IPS-15b (cell line): ENCODE measurements around the gene TH.

Source experiments
- H3K27me3 ChIP-seq: one replicate; pipeline ENCODE4 v1.6.1; 2013; ENCODE audit warnings: low read length; ENCODE audit not compliant: control insufficient read depth, insufficient read depth
- H3K36me3 ChIP-seq: one replicate; pipeline ENCODE4 v1.6.1; 2013; ENCODE audit warnings: low read length; ENCODE audit not compliant: control insufficient read depth, insufficient read depth
- H3K4me1 ChIP-seq: one replicate; pipeline ENCODE4 v1.6.1; 2013; ENCODE audit warnings: mild to moderate bottlenecking, low read length; ENCODE audit not compliant: control insufficient read depth, insufficient read depth
- H3K4me3 ChIP-seq: one replicate; pipeline ENCODE4 v1.5.1; 2013; ENCODE audit warnings: low read depth, low read length
- H3K9ac ChIP-seq: one replicate; pipeline ENCODE4 v1.6.1; 2013; ENCODE audit warnings: low read depth, mild to moderate bottlenecking, low read length
- H3K9me3 ChIP-seq: one replicate; pipeline ENCODE4 v1.6.1; 2013; ENCODE audit warnings: mild to moderate bottlenecking, low read length; ENCODE audit not compliant: control insufficient read depth, insufficient read depth

TH gene

DNA sequence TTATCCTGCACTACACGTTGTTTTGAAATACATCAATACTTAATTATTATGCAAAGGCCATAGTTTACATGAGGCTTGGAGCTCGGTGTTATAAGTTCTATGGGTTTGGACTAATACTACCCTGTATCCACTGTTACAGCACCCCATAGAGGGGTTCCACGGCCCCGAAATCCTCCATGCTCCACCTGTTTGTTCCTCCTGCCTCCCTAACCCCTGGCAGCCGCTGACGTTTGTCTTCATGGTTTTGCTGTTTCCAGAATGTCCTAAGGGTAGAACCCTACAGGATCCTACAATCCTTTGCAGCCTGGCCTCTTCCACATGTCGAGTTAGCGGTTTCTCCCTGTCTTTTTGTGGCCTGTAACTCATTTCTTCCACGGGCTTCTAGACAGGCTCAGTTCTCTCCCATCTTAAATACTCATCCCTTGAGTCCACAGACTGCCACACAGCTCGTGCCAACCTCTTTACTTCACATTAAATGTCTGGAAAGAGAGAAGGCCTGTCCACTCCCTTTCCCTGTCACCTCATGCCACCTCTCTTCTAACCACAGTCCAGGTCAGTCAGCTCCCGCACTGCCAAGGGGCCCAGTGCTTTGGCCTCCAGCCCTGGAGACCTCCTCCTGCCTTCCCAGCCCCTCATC lies 42.4 kb upstream of the TH start:
- Histone ChIP-seq H3K9me3 (no peaks in the 10 kb centered on the region), H3K4me3 (no peak overlapping the region), H3K27me3 (no peaks in the 10 kb centered on the region), H3K36me3 (no peaks in the 10 kb centered on the region), H3K4me1 (peaks cover 2% of the 10 kb centered on the region), H3K9ac (no peak overlapping the region)

DNA sequence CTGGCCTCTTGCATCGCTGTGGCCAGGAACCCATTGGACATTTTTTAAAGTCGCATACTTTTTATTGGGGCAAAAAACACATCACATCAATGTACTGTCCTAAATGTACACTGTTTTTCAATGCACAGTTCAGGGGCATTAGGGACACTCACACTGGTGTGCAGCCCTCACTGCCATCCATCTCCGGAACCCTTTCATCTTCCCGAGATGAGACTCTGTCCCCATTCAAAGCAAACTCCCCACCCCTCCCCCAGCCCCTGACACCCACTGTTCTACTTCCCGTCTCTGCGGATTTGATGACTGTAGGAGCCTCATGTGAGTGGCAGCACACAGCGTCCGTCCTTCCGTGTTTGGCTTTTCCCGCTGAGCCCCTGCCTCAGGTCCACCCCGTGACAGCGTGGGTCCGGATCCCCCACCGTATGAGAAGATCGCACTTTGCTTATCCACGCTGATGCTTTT lies 41.8 kb upstream of the TH start:
- Histone ChIP-seq H3K9ac (no peak overlapping the region), H3K27me3 (no peaks in the 10 kb centered on the region)

DNA sequence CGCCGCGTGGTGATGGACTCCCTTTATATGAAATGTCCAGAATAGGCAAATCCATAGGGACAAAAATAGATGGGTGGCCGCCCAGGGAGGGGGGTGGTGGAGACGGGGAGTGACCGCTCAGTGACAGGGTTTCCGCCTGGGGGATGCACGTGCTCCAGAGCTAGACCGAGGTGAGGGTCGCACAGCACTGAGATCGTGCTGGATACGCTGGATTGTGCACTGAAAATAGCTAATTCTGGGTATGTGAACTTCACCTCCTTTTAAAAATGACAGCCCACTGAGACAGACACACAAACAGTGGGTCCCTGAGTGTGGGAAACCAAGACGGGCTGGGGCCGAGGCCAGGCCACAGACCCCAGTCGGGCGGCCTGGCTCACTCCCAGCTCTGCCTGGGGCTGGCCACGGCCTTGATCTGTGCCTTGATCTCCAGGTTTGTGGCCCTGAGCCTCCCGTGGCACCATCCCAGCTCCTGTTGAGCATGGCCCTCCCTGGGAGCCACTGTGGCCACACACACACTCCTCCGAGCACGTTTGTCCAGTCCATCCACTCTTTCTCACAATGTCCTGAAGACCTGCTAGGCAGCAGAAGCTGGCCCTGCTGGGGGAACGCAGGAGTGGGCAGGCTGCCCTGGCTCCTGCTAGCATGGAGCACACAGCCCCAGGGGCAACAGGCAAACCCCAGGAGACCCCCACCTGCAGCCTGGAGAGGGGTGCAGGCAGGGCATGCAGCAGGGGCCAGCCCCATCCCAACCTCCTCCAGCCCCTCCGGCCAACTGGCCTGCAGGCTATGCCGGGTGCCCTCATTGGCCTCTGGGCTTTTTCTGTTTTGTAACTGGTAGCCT lies 41.0 kb upstream of the TH start:
- H3K9ac ChIP-seq: no peak overlapping the region
- no peaks in the 10 kb centered on the region for H3K9me3 ChIP-seq
- H3K4me1 ChIP-seq: peaks cover 2% of the 10 kb centered on the region
- H3K27me3 ChIP-seq: no peaks in the 10 kb centered on the region
- H3K36me3 ChIP-seq: no peaks in the 10 kb centered on the region
- H3K4me3 ChIP-seq: no peak overlapping the region

More for the DNA sequence above, 41.8 kb upstream of the TH start:
- Histone ChIP-seq H3K9me3 (no peaks in the 10 kb centered on the region), H3K36me3 (no peaks in the 10 kb centered on the region), H3K4me1 (peaks cover 2% of the 10 kb centered on the region), H3K4me3 (no peak overlapping the region)

DNA sequence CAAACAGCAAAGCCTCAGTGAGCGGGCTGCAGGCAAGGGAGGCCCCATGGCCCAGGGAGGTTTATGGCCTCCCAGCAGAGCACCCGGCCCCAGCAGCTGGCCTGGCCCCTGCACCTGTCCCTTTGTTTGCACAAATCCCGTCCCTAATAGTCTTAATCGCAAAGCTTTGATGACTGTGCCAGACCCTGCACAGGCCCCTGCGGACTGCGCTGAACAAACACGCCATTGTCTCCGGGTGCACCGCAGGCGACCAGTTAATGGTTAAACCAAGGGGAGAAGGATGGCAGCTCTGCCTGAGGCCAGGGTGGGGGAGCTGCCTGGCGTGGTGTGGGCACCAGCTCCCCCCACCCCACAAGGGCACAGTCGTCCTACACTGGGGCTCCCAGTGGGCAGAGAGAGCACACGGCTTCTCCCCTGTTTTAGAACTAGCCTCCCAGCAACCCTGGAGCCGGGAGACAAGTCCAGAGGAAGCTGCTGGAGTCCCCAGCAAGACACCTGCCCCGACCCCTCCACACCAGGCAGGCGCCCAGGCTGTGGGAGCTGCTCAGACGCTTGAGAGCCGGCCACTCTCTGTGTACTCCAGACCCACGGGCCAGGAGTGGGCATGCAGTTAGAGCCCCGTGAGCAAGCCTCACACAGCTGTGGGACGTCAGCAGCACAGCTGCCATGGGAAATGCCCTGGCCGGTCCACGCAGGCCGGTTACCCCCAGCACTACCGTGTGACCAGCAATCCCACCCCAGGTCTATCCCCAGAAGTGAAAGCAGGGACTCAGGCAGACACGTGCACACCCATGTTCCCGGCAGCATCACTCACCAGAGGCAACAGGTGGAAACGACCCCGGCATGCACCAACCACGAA lies 39.7 kb upstream of the TH start:
- no peak overlapping the region for H3K4me3 ChIP-seq
- H3K4me1 ChIP-seq: peaks cover 2% of the 10 kb centered on the region
- no peak overlapping the region for H3K9ac ChIP-seq
- H3K27me3 ChIP-seq: no peaks in the 10 kb centered on the region
- H3K36me3 ChIP-seq: no peaks in the 10 kb centered on the region
- no peaks in the 10 kb centered on the region for H3K9me3 ChIP-seq

DNA sequence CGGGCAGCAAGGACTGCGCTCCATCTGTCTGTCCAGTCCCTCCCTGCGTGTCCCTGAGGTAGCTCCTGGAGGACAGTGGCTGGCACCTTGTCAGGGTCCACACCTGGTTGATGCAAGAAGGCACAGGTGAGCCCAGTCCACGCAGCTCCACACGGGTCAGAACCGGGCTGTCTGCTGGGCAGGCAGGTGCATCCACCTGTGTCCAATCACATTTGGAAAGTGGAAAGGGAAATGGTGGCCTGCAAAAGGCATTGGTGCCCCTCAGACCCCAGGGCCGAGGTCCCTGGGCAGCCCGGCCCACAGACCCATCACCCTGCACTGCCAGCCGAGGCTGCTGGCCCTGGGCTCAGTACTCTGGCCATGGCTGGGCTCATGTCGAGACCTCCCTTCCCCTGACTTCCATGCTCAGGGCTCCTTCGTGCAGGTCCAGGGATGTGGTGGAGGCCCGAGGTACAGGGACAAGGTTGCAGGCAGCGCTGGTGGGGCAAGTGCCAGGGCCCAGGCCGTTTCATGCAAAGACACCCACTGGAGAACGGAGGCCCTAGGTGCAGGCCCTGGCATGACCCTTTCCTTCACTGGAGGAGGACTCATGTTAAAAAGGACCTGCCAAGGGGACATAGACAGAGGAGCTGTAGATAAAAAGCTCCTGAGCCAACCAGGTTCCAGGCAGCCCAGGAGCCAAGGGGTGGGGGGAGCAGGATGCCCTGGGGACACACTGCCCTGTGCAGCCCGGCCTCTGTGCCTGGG lies 38.9 kb upstream of the TH start:
- Histone ChIP-seq H3K36me3 (no peaks in the 10 kb centered on the region), H3K9me3 (no peaks in the 10 kb centered on the region), H3K27me3 (no peaks in the 10 kb centered on the region), H3K4me1 (peaks cover 2% of the 10 kb centered on the region), H3K9ac (no peak overlapping the region), H3K4me3 (no peak overlapping the region)

DNA sequence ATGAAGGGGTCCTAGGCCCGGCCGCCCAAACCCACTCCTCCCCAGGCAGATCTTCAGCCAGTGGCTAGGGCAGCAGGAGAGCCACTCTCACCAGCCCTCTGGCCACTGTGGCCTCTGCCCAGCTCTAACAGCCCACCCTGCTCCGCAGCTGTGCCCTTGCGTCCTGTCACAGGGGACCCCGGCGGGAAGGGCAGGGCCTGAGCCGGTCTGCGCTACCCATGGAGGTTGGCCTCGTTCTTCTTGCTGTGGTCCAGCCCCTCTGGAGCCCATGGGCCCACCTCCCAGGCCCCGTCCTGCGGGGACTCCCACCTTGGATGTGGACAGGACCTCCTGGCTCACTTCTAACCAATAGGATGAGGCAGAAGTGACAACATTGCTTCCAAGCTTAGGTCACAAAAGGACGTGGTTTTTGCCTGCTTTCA lies 38.3 kb upstream of the TH start:
- no peak overlapping the region for H3K9ac ChIP-seq
- H3K4me3 ChIP-seq: no peak overlapping the region
- H3K36me3 ChIP-seq: no peaks in the 10 kb centered on the region
- no peaks in the 10 kb centered on the region for H3K9me3 ChIP-seq
- peaks cover 2% of the 10 kb centered on the region for H3K4me1 ChIP-seq
- H3K27me3 ChIP-seq: no peaks in the 10 kb centered on the region

DNA sequence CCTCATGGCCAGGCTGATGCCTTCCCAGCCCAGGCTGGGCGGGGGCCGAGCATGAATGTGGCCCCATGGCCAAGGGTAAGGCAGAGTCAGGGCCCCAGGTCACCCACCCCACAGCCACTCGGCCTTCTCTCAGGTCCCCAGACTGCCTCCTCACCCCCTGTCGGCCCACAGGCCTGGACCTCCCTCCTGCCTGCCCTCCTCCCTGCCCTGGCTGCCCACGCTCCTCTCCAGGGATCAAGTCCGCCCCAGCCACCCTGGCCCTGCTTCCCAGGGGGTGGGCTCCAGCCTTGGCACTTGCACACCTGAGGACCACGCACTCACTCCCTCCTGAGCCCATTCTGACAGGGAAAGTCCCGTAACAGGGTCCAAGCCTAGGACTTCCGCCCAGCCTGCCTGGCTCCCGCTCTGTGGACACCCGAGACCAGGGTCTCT lies 37.8 kb upstream of the TH start:
- no peaks in the 10 kb centered on the region for H3K36me3 ChIP-seq

DNA sequence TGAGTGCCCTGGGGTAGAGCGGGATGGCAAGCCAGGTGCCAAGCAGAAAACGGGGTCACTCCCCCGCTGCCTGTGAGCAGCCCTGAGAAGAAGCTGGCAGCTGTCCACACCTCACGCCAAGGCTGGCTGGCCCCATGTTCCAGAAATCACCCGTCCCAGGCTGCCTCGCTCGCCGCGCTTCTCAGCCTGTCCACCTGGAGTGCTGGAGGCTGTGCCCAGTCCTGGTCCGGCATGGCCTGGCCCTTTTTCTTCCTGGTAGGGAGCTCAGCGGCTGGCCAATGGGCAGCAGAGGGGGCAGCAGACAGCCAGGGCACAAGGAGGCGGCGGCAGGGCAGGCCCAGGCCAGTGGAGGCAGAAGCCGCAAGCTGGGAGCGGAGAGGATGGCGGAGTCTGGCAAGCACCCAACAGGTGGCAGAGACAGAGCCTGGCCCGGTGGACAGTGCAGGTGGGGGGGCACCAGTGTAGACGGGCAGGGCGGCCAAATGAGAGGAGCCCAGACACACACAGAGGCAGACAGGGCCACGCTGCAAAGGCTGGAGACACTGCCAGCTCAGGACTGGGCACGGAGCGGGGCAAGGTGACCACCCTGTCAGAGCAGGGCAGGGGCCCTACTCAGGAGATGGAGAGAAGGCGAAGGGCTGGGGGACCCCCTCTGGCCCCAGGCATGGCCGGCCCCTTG lies 37.2 kb upstream of the TH start:
- Histone ChIP-seq H3K4me1 (peaks cover 2% of the 10 kb centered on the region), H3K9ac (no peak overlapping the region), H3K4me3 (no peak overlapping the region), H3K36me3 (no peaks in the 10 kb centered on the region), H3K27me3 (no peaks in the 10 kb centered on the region), H3K9me3 (no peaks in the 10 kb centered on the region)

More for the DNA sequence above, 37.8 kb upstream of the TH start:
- H3K4me1 ChIP-seq: peaks cover 2% of the 10 kb centered on the region
- no peak overlapping the region for H3K9ac ChIP-seq
- H3K4me3 ChIP-seq: no peak overlapping the region
- no peaks in the 10 kb centered on the region for H3K9me3 ChIP-seq
- H3K27me3 ChIP-seq: no peaks in the 10 kb centered on the region

DNA sequence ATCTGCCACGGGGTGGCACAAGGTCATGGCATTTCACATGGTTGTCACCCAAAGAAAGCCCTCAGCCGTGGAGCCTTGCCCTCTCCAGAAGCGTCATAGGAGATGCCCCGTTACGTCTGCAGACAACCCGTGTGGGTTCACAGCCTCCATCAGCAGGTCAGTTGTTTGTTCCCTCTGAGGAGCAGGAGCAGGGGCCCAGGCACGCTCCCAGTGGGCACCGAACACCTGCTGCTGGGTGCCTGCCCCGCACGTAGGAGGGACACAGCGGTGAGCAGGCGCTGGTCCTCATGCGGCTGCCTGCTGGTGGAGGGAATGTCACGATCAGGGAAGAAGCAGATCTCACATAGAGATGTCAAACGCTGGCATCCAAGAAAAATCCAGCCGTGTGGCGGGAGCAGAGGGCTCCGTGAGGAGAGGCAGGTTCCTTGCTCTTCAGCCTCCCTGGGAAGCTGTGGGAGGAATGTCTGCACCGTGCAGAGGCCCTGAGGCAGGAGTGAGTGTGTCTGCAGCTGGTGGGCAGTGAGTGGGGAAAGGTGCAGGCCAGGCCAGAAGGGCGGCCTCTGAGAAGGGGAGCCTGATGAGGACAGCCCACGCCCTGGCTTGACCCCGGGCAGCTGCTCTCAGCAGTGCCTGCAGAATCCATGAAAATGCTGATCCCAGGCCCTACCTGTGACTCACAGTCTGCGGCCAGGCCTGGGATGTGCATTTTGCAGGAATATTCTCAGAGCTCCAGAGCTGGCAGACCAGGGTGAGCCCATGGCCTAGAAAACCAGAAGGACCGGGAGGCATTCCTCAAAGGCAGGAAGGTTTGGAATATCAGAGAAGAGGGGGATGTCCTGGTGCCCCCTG lies 36.4 kb upstream of the TH start:
- Histone ChIP-seq H3K4me1 (no peaks in the 10 kb centered on the region), H3K4me3 (no peak overlapping the region), H3K9ac (no peak overlapping the region), H3K36me3 (no peaks in the 10 kb centered on the region), H3K9me3 (no peaks in the 10 kb centered on the region), H3K27me3 (no peaks in the 10 kb centered on the region)

DNA sequence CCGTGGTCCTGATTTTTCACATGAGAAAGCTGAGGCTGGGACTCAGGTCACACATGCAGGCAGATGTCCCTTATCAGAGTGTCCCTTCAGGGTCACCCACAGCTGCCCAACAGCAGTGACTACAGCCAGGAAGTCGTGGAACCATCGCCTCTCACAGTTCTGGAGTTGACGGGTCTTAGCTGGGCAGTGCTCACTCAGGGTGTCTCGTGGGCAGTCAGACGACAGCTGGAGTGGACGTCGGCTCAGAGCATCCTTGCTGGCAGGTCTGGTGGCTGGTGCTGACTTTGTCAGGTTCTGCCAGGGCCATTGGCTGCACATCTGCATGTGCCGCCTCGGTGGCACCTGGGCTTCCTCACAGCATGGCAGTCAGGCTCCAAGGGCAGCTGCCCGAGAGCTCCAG lies 35.6 kb upstream of the TH start:
- Histone ChIP-seq H3K9ac (no peak overlapping the region), H3K9me3 (no peaks in the 10 kb centered on the region), H3K36me3 (no peaks in the 10 kb centered on the region), H3K27me3 (no peaks in the 10 kb centered on the region), H3K4me3 (no peak overlapping the region), H3K4me1 (no peaks in the 10 kb centered on the region)
